Right lobe of liver (tissue), 4 donors: ENCODE measurements around the gene STOM.

Experiments
- CTCF ChIP-seq, 4 donors: fragments of 200-600 bp in 3 of 4; fragments of 450-650 bp in 1 of 4; IDR thresholded peaks; one replicate each; pipeline versions ENCODE4 v1.5.1 to v1.8.0; 2016 to 2022; ENCODE audit warnings: antibody characterized with exemption in 4 of 4, mild to moderate bottlenecking in 2 of 4
- POLR2A ChIP-seq: fragments of 450-650 bp; IDR thresholded peaks from one replicate; pipeline ENCODE4 v1.6.1; 2017; ENCODE audit warnings: antibody characterized with exemption, mild to moderate bottlenecking
- donor health status: DM: no; HTN: no; CAD: no.
- donor health status: DM: no; HTN: no; CAD: no.
- donor health status: DM: no; HTN: yes; CAD: no.

GRCh38 chr9:121367306-121368137, 2.5 kb downstream of the STOM start:
- TF ChIP-seq POLR2A = no peak
- TF ChIP-seq CTCF (IDR thresholded peaks at IDR 0.05) = no peak
